CD4-positive, alpha-beta T cell treated with Interleukin-15 for 1 hour (primary cell): ENCODE results near the gene DNAH8.

ENCODE experiments used
- DNase-seq: peaks from one replicate; pipeline ENCODE4 v3.0.0-alpha.2; 2020

DNAH8 gene

DNA sequence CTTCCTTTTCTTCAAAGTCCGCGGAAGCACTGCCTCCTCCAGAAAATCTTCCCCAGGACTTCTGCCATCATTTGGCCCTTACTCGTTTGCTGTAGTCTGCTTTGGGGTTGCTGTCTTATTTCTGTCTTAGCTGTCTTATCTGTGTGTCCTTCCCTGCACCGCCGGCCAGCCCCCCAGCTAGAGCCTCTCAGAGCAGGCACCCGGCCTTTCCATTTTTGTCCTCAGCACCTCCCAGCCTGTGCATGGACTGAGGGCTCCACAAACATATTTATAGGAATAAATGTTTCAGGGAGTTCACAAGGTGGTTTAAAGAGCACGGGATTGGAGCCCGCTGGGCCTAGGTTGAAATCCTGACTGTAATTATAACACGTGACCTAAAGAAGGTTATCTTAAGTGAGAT, 341.6 kb downstream of the DNAH8 start:
- DNase-seq: no peak

- no peak for DNase-seq
These were observed 342.4 kb downstream of the DNAH8 start for GRCh38 chr6:39057251-39058155.

- no peak for DNase-seq
These were observed 343.5 kb downstream of the DNAH8 start for GRCh38 chr6:39058471-39059147.

GRCh38 chr6:39059496-39060310, 344.6 kb downstream of the DNAH8 start:
- DNase-seq: no peak

GRCh38 chr6:39060467-39061160, 345.5 kb downstream of the DNAH8 start:
- DNase-seq: no peak

DNA sequence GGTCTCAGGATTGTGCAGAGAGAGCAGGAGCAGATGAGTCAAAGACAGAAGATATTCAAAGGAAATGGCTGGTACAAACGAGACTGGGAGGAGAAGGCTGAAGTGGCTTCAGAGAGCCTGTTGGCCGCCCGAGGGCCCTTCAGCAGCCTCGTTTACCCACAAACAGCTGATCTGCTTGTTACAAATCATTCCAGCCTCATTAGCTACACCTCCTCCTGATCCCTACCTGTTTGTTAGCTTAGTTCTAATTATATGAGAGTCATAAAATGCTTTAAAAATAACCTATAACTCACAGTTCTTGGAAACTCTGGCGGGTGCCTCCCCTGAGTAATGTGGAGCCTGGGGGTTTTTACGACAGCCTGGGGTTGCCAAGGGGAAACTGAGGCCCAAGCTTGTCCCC, 346.1 kb downstream of the DNAH8 start:
- peak; percentile 8 for DNase-seq

- DNase-seq: no peak
These were observed 346.5 kb downstream of the DNAH8 start for GRCh38 chr6:39061588-39061987.

DNA sequence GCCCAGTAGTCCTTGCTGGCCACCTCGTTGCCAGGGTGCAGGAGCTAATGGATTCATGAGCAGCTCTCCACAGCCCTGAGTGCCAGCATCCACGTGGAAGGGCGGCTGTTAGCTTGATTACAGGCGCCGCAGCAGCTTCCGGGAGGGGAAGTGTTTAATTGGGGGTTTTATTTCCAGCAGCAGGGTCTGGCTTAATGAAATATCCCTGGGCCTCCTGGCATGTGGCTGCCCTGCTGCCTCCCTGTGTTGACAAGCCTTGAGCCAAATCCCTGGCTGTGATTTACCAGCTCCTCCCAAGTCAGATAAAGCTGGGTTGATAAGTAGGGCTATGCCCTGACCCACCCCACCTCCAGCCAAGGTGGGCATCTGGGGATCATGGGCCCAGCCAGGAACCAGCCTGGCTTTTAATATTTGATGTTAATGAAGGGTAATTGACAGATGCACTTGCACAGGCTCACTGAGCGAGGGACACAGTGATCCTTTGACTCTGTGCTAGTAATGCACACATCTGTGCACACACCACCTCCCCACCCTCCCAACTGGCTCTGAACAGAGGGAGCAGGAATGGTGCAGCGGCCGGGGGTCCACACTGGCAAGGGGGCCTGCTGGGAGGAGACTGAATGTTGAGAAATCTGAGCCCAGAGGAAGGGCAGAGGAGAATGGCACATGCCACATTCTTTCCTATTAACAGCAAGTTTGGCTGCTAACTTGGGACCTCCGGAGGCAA, 347.1 kb downstream of the DNAH8 start:
- DNase-seq: peak; percentile 6

DNA sequence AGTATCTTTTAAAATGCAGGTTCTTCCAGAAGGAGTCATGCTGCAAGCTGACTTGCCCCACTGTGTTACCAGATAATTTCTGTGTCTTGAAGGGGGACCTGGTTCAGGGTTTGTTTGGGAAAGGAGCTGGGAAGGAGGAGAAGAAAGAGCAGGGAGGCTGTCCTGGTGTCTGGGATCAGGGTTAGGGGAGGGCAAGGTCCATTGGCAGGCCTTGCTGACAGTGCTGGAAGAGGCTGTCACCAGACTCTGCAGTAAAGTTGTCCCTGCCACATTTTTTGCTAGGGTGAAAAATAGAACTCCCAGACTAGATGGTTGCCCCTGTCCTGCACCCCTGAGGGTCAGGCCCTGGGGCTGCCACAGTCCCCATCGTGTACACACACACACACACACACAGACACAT, 348.4 kb downstream of the DNAH8 start:
- DNase-seq: peak; percentile 3

- DNase-seq: peak; percentile 4
These were observed 350.4 kb downstream of the DNAH8 start for GRCh38 chr6:39065561-39065960.

DNA sequence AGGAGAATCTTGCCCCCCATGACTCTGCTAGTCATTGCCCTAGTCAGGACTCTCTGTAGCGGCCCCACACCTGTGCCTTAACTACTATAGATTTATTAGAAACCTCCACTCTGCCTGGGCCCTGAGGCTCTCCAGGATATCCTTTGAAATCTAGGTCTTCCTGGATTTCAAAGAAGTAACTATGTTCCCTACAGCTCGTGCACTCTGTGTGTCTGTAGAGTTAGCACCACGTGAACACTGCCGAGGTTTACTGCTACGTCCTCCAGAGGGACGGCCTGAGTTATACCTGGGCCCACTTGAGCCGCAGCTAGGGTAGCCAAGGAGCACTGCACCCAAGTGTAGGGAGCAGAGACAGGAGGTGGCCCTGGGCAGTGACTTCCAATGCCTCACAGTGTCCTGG, 353.3 kb downstream of the DNAH8 start:
- no peak for DNase-seq

- peak; percentile 6 for DNase-seq
These were observed 357.7 kb downstream of the DNAH8 start for GRCh38 chr6:39072830-39073229.

GRCh38 chr6:39073471-39074355, 358.6 kb downstream of the DNAH8 start:
- peak; percentile 14 for DNase-seq

DNA sequence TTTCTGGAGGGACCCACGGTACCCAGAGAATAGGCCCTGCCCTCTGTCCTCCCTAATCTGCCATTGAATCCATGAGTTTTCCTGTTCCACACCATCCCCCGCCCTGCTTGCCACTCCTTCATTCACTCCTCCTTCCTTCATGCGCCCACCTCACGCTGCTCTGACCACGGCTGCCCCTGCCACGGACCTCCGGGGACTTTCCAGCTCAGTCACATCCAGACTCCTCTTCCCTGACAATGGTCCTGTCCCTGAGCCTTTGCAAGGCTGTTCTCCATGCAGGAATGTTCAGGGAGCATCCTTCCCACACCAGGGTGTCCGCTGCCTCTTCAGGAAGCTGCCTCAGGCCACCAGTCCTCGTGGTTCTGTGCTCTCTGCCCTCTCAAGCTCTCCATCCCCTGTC, 359.4 kb downstream of the DNAH8 start:
- no peak for DNase-seq

DNA sequence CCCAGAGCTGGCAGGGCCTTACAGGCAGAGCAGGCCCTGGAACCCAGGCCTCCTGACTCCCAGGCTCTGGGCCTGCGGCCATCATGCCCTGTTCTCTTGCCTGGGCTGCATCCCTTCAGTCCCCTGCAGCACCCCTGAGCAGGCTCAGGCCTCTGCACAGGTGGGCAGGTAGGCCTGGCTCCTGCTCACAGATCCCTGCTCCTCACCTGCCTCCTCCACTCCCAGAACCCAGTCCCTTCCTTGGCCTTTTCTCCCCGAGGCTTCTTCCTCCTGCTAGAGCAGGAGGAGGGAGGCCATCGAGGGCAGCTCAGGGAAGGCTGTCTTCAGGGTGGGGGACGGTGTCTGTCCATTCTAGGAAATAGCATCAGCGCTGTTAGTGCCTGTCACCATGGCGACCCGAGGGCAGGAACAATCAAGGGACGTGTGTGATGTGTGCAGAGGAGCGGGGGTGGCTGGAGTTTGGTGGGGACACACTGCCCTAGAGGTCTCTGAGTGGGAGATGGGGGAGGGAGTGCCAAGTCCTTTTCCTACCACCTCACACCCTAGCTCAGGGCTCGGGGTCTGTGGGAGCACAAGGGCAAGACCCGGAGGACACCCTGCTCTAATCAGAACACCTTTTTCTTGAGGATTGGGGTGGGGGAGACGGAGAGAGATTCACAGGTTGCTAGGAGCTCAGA, 360.0 kb downstream of the DNAH8 start:
- DNase-seq: no peak

- no peak for DNase-seq
These were observed 360.9 kb downstream of the DNAH8 start for GRCh38 chr6:39075807-39076622.

DNA sequence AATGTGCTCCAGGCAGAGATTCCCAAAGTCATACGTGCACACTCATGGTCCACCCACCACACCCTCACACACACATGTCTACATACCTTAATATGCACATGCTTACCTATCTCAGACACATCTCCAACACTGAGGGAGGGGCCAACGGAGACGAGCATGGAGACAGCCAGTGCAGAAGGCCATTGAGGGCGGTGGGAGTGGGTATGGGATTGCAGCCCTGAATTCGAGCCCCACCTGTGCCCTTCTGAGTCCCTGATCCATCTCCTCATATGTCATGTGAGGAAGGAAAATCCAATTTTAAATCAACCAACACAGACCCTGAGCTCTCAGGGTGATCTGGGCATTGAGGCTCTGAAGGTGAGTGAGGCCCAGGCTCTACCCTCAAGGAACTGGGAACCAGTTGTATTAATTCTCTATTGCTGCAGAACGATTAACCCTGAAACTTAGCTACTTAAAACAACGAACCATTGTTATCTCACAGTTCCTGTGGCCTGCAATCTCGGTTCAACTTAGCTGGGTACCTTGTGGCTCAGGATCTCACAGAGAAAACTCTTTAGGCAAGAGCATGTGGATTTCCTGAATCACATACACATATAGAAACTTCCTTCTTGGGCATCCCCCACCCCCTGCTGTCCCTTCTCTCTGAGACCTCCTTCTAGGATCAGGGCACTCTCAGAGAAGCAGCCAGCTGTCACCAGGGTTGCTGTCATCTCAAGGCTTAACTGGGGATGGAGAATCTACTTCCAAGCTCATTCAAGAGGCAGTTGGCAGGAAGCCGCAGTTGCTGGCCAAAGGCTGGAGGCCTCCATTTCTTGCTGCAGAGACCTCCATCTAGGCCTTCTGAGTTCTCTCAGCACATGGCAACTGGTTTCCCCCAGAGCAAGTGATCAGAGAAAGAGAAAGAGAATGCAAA, 361.8 kb downstream of the DNAH8 start:
- DNase-seq: no peak

DNA sequence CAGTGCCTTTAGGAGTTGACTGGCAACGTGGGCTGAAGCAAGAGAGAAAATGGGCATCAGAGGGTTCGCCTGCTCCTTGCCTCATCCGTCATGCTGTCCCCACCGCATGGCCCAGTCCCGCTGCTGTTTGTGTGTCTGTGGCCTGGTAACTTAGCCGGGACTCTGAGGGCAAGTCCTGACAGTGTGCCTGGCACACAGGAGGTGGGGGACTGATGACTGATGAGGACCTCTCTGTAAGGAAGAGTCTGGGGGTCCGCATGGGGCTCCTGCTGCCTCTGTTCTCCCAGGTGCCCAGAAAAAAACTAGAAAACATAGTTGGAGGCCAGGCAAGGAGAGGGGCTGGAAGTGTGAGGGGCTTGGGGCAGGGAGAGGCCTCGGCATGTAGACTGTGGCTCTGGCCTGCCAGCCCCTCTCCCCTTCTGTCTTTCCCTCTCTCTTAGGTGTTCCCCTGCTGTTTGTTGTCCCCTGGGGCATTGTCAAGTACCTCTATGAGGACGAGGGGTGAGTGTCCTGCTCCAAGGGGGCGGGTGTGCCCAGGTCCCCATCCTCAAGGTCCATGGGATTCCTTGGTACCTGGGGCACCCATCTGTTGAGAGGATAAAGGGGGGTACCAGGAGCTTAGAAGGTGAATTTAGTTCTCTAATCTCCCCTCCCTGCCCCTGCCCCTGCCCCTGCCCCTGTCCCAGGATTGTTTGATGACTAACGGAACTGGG, 362.9 kb downstream of the DNAH8 start:
- DNase-seq: no peak
